Kidney (tissue), 14 donors: ENCODE results near the gene AP2B1. TPM values are rescaled to one million over a fixed set of nuclear protein-coding genes. Genes with fewer than 3 reads are reported as not detected.
A peak's percentile ranks its signal among the peaks of the same experiment; 100 is the strongest.

Source experiments
- DNase-seq, 5 donors: peaks; one replicate each; pipeline ENCODE4 v3.0.0-alpha.2; 2013 to 2020
- FAIRE-seq: peaks from 2 replicates; lab custom pipeline; 2012; peaks lifted over from hg19 to GRCh38; lab: Jason Lieb, UNC
- H3K27ac ChIP-seq, 2 donors: one replicate each; pipeline ENCODE4 v1.7.0; 2013; ENCODE audit warnings: low read depth in 2 of 2, low read length in 2 of 2, inconsistent platforms in 1 of 2
- H3K27me3 ChIP-seq: one replicate; pipeline ENCODE4 v1.7.1; 2013; ENCODE audit warnings: low read length, inconsistent platforms; ENCODE audit not compliant: control insufficient read depth, insufficient read depth
- H3K36me3 ChIP-seq, 3 donors: one replicate each; pipeline versions ENCODE4 v1.7.0 to v1.7.1; 2013; ENCODE audit warnings: low read length in 3 of 3, control low read depth in 1 of 3, inconsistent platforms in 1 of 3; ENCODE audit not compliant: insufficient read depth in 3 of 3, control insufficient read depth in 2 of 3
- H3K4me1 ChIP-seq, 3 donors: one replicate each; pipeline versions ENCODE4 v1.7.0 to v1.7.1; 2013; ENCODE audit warnings: low read length in 3 of 3, inconsistent platforms in 1 of 3, low read depth in 1 of 3; ENCODE audit not compliant: control insufficient read depth in 2 of 3, insufficient read depth in 2 of 3
- H3K4me3 ChIP-seq, 3 donors: one replicate each; pipeline versions ENCODE4 v1.7.0 to v1.8.1; 2013; ENCODE audit warnings: low read length in 3 of 3, control low read depth in 1 of 3, inconsistent platforms in 1 of 3
- H3K9ac ChIP-seq, 3 donors: one replicate each; pipeline versions ENCODE4 v1.7.0 to v1.7.1; 2013; ENCODE audit warnings: low read length in 3 of 3, control low read depth in 1 of 3, inconsistent platforms in 1 of 3
- H3K9me3 ChIP-seq, 3 donors: one replicate each; pipeline versions ENCODE4 v1.7.0 to v1.7.1; 2013; ENCODE audit warnings: low read length in 3 of 3, control low read depth in 1 of 3, inconsistent platforms in 1 of 3; ENCODE audit not compliant: control insufficient read depth in 2 of 3, insufficient read depth in 1 of 3
- CTCF ChIP-seq: IDR thresholded peaks from 3 replicates; pipeline ENCODE4 v1.5.1; 2012; ENCODE audit warnings: mild to moderate bottlenecking, moderate library complexity, borderline replicate concordance; ENCODE audit not compliant: insufficient read depth; ENCODE audit errors: extremely low read depth
- intact Hi-C: fragments of 100-400 bp; cut with DNase I; formaldehyde crosslinking; loops from one replicate; pipeline ENCODE4 v1.11.1; 2022
- polyA plus RNA-seq: library from polyadenylated mRNA; stranded (reverse); fragments of 350-450 nt; fragmentation: Illumina TruSeq; extraction: RNeasy Lipid Tissue Mini Kit (QIAGEN cat#74804); gene quantifications from one replicate; pipeline ENCODE4 v1.2.3, GENCODE V29; 2014; ENCODE audit warnings: low read depth, low replicate concordance; ENCODE audit not compliant: insufficient read depth
- total RNA-seq: library from RNA; stranded (reverse); fragmentation: NEBNext Ultra II Directional; extraction: Animal tissue kit (Norgen Biotek cat#: 25700); gene quantifications from one replicate; pipeline ENCODE4 v1.2.1, GENCODE V29; 2021
- donor health status: control.
- donor health status: control.
- donor health status: control.
- donor health status: control.
- donor health status: control.
- donor health status: DM: yes; HTN: yes; CAD: no.
- donor health status: Normal renal cell carcinoma (clear cell type).

AP2B1 gene
- total and polyA plus RNA-seq, 2 donors from 2014 or later, result 74.0 to 242 TPM

GRCh38 chr17:35745749-35746320 is 158.7 kb downstream of the AP2B1 start:
- FAIRE-seq, result no peak
- Histone ChIP-seq H3K4me3 (no peak overlapping the region), H3K9ac (no peak overlapping the region), H3K4me1 (peaks cover 0 to 9% (median 0%) of the 10 kb centered on the region in 3 donors), H3K27me3 (peaks cover 10% of the 10 kb centered on the region), H3K27ac (no peak overlapping the region), H3K36me3 (no peaks in the 10 kb centered on the region), H3K9me3 (no peaks in the 10 kb centered on the region)
- intact Hi-C loops, result loop anchor here (10.0 kb wide), 1 partner anchor 131 kb away; no protein-coding TSS in a partner anchor
- no peak for TF ChIP-seq CTCF
- no peak for DNase-seq

GRCh38 chr17:35747540-35748017 is 160.5 kb downstream of the AP2B1 start:
- Histone ChIP-seq H3K27me3 (peaks cover 5% of the 10 kb centered on the region), H3K4me1 (peaks cover 0 to 9% (median 0%) of the 10 kb centered on the region in 3 donors), H3K36me3 (no peaks in the 10 kb centered on the region), H3K27ac (no peak overlapping the region), H3K9ac (no peak overlapping the region), H3K4me3 (no peak overlapping the region), H3K9me3 (no peaks in the 10 kb centered on the region)
- peak; percentile 79 to 87 (median 85) for DNase-seq
- intact Hi-C loops, result loop anchor here (10.0 kb wide), 1 partner anchor 133 kb away; no protein-coding TSS in a partner anchor
- peak; percentile 98 for TF ChIP-seq CTCF
- no peak for FAIRE-seq

- Histone ChIP-seq H3K36me3 (no peaks in the 10 kb centered on the region), H3K4me3 (no peak overlapping the region), H3K9me3 (no peaks in the 10 kb centered on the region), H3K27ac (no peak overlapping the region), H3K27me3 (peaks cover 2% of the 10 kb centered on the region), H3K4me1 (peaks cover 0 to 9% (median 0%) of the 10 kb centered on the region in 3 donors), H3K9ac (no peak overlapping the region)
- intact Hi-C loops, result loop anchor here (10.0 kb wide), 1 partner anchor 134 kb away; no protein-coding TSS in a partner anchor
- DNase-seq (peak in 1 of 5 donors; percentile 65), FAIRE-seq (no peak)
- TF ChIP-seq CTCF, result peak; percentile 2
Measured at GRCh38 chr17:35748341-35748841, 161.3 kb downstream of the AP2B1 start.
